Thyroid gland (tissue), 4 donors: ENCODE measurements around the gene NCSTN.

Experiments
- POLR2A ChIP-seq, 2 donors: fragments of 450-650 bp; IDR thresholded peaks; one replicate each; pipeline ENCODE4 v1.6.1; 2017; ENCODE audit warnings: antibody characterized with exemption in 2 of 2, mild to moderate bottlenecking in 2 of 2, moderate library complexity in 1 of 2
- TF ChIP-seq, protein P1 (sequence below), 6 experiments: fragments of 200-600 bp in 3 of 6; fragments of 450-650 bp in 3 of 6; sonication (generic) in 3 of 6; IDR thresholded peaks; one replicate each; pipeline ENCODE4 v1.5.1; 2016 to 2019; ENCODE audit warnings: antibody characterized with exemption in 6 of 6, mild to moderate bottlenecking in 2 of 6, inconsistent platforms in 1 of 6, moderate library complexity in 1 of 6

DNA sequence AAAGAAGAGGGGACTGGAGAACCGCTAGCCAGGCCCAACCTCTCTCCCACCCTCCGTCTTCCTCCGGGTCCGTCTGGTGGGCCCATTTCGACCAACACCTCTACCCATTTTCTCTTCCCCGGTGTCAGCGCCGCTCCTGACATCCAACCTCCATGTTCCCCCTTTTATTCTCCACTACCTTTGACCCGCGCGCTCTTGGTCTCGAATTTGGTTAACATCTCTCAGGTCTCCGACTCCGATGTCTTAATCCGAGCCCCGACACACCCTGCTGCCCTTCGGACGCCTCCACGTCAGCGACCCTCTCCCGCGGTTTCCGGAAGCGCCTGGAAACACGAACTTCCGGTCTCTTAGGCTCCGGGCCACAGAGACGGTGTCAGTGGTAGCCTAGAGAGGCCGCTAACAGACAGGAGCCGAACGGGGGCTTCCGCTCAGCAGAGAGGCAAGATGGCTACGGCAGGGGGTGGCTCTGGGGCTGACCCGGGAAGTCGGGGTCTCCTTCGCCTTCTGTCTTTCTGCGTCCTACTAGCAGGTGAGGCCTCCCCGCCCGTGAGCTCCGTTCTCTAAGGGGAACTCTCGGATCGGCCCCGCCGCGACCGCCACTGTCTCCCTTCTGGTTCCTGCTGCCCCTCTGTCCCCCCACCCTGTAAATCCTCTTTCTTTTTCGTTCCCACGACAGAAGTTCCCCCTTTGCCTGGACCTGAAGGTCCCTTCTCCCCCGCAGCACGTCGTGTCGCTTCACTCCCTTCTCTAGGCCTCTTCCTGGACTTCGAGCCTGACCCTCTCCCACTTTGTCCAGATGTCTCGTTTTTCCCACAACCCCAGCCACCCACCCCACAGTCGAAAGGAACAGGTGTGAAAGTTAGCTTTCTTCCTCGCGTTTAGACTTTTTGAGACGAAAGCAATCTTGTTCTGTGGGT, at the start of gene NCSTN, which contains the start of gene COPA:
- peak in 1 of 2 donors; percentile 85 for TF ChIP-seq POLR2A (IDR thresholded peaks at IDR 0.05)
- TF ChIP-seq, protein P1, sequence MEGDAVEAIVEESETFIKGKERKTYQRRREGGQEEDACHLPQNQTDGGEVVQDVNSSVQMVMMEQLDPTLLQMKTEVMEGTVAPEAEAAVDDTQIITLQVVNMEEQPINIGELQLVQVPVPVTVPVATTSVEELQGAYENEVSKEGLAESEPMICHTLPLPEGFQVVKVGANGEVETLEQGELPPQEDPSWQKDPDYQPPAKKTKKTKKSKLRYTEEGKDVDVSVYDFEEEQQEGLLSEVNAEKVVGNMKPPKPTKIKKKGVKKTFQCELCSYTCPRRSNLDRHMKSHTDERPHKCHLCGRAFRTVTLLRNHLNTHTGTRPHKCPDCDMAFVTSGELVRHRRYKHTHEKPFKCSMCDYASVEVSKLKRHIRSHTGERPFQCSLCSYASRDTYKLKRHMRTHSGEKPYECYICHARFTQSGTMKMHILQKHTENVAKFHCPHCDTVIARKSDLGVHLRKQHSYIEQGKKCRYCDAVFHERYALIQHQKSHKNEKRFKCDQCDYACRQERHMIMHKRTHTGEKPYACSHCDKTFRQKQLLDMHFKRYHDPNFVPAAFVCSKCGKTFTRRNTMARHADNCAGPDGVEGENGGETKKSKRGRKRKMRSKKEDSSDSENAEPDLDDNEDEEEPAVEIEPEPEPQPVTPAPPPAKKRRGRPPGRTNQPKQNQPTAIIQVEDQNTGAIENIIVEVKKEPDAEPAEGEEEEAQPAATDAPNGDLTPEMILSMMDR (IDR thresholded peaks at IDR 0.05): peak in 1 of 6 experiments; percentile 11
